Measurements from ENCODE around the gene DNAL4. TPM values are rescaled to one million over a fixed set of nuclear protein-coding genes. Genes with fewer than 3 reads are reported as not detected.

Gene DNAL4
- total RNA-seq, 1 experiment from 2014 or later, result 8.3 TPM

- H2BK20ac ChIP-seq (ENCODE audit: low read depth, low read length, poor library complexity, severe bottlenecking), result no peak overlapping the region
- H3K4me1 ChIP-seq (ENCODE audit: insufficient read depth, low read length), result no peaks in the 10 kb centered on the region
- no peaks in the 10 kb centered on the region for H3K23me2 ChIP-seq (ENCODE audit: insufficient read length, low read depth, low read length, poor library complexity, severe bottlenecking)
- no peak overlapping the region for H3K14ac ChIP-seq (ENCODE audit: insufficient read depth, low read length)
- no peak overlapping the region for H3K9ac ChIP-seq (ENCODE audit: extremely low read depth, insufficient read length, low read length)
- no peaks in the 10 kb centered on the region for H3K27me3 ChIP-seq (ENCODE audit: insufficient read depth, low read length)
- Mint-ChIP-seq H3K9me3 (no peaks in the 10 kb centered on the region), H3K27ac (no peak overlapping the region), H3K4me3 (no peak overlapping the region), H3K36me3 (ENCODE audit: insufficient read depth in 1 of 3, low read depth in 3 of 3) (peaks cover 5 to 75% (median 33%) of the 10 kb centered on the region in 3 experiments; a peak in 6 of 7 replicates), H3K27me3 (ENCODE audit: low read depth) (no peaks in the 10 kb centered on the region; the same call in 1 of the 2 replicates), H3K4me1 (0 out of 4 replicates have a peak, but pooled peaks cover 0 to 3% of the 10 kb centered on the region in 2 experiments)
- H3K56ac ChIP-seq (ENCODE audit: insufficient read length, low read depth, low read length), result no peak overlapping the region
- H2BK12ac ChIP-seq (ENCODE audit: insufficient read length, low read depth, low read length), result no peak overlapping the region
- no peak for DNase-seq
- no peak overlapping the region for H3K18ac ChIP-seq (ENCODE audit: insufficient read length, low read depth, low read length)
- H2AK5ac ChIP-seq (ENCODE audit: insufficient read length, low read length), result no peak overlapping the region
- no peak overlapping the region for H3K4ac ChIP-seq (ENCODE audit: low read depth, low read length)
- no peaks in the 10 kb centered on the region for H3K9me3 ChIP-seq (ENCODE audit: control insufficient read depth, low read depth, low read length)
- no peak overlapping the region for H3T11ph ChIP-seq (ENCODE audit: low read length)
- no peak overlapping the region for H3K27ac ChIP-seq (ENCODE audit: insufficient read length, low read depth, low read length)
- no peaks in the 10 kb centered on the region for H4K20me1 ChIP-seq (ENCODE audit: control insufficient read depth, insufficient read depth, insufficient read length)
- no peak overlapping the region for H2AFZ ChIP-seq (ENCODE audit: low read length)
- no peak overlapping the region for H3K23ac ChIP-seq (ENCODE audit: insufficient read length, low read depth, low read length)
- no peak overlapping the region for H3K4me2 ChIP-seq (ENCODE audit: insufficient read depth, insufficient read length, low read length)
- no peaks in the 10 kb centered on the region for H3K79me2 ChIP-seq (ENCODE audit: insufficient read depth, low read length)
- no peak overlapping the region for H4K5ac ChIP-seq (ENCODE audit: insufficient read length, low read depth, low read length)
- no peak overlapping the region for H4K91ac ChIP-seq (ENCODE audit: insufficient read length, low read depth, low read length)
- no peak overlapping the region for H4K8ac ChIP-seq (replicated peaks; ENCODE audit: insufficient read length, low read depth, low read length)
- no CpG with 5 or more reads among the region's 7 CpGs for WGBS (ENCODE audit: extremely low coverage, insufficient read length, low lambda C conversion rate)
- H3K79me1 ChIP-seq (ENCODE audit: insufficient read depth, low read depth, low read length, poor library complexity, severe bottlenecking), result no peaks in the 10 kb centered on the region
- no peak for TF ChIP-seq CTCF (conservative IDR thresholded peaks at IDR 0.05)
- no peak overlapping the region for H2BK15ac ChIP-seq (ENCODE audit: low read depth, low read length)
- H2BK120ac ChIP-seq (ENCODE audit: low read depth, low read length, poor library complexity, severe bottlenecking), result no peak overlapping the region
- H2BK5ac ChIP-seq (ENCODE audit: insufficient read length, low read length), result no peak overlapping the region
Observed at GRCh38 chr22:38736257-38736570, 57.7 kb downstream of the DNAL4 start.
